HG03045 (cell line): ENCODE results near the gene AGK.

Source experiments
- ATAC-seq: cut with Tn5 transposase; IDR thresholded peaks from one replicate; pipeline ENCODE4 v1.9.1; 2021; ENCODE audit warnings: mild to moderate bottlenecking, moderate library complexity; ENCODE audit not compliant: unreplicated experiment

Gene AGK

GRCh38 chr7:141700848-141701371 lies 149.7 kb downstream of the AGK start:
- no peak for ATAC-seq

- ATAC-seq = peak; percentile 85
Measured at GRCh38 chr7:141701489-141702046, 150.4 kb downstream of the AGK start.

- peak; percentile 86 for ATAC-seq
Measured at GRCh38 chr7:141702047-141702567, 150.9 kb downstream of the AGK start, which contains the start of gene DENND11. Gene DENND11 (minus strand): TSS chr7:141702166. CDS start chr7:141702153, 13 bp downstream.

- ATAC-seq = no peak
Measured at GRCh38 chr7:141702892-141703291, 151.7 kb downstream of the AGK start.

- no peak for ATAC-seq
Measured at GRCh38 chr7:141704112-141704511, 152.9 kb downstream of the AGK start.

- ATAC-seq = no peak
Measured at GRCh38 chr7:141704741-141705140, 153.5 kb downstream of the AGK start.
